Measurements from ENCODE around the gene NEGR1.

DNA sequence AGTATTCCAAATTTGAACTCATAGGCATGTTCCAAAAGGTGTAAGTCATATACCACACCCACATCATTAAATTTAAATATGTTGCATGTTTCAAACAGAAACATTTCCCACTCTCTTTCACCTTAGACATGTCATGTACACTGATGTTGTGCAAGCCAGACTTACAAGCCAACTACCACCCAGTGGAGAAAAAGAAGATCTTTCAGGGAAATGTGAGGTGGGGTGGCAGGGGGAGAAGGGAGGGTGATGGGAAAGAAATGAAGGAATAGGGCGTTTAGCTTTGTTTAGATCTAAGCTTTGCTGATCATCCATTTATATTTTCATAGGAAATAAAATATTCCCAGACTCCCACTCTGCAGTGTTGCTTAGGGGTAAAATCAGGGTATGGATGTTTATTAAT lies 1.6 kb downstream of the NEGR1 start:
- TF ChIP-seq CTCF (conservative IDR thresholded peaks at IDR 0.05; ENCODE audit: low read depth in 2 of 2) (no peak), POLR2AphosphoS5 (IDR thresholded peaks at IDR 0.05; ENCODE audit: low read depth) (no peak), EZH2phosphoT487 (IDR thresholded peaks at IDR 0.05; ENCODE audit: unreplicated experiment) (no peak), CREB1 (CRISPR knock-in tag; IDR thresholded peaks at IDR 0.05; ENCODE audit: low read depth) (no peak), EZH2 (IDR thresholded peaks at IDR 0.05; ENCODE audit: low read depth, unreplicated experiment) (no peak), ETS1 (IDR thresholded peaks at IDR 0.05) (no peak)

All from GM23338 (cell line).